RPMI7951 (cell line): ENCODE data around the gene GIPC2. TPM values are rescaled to one million over a fixed set of nuclear protein-coding genes. Genes with fewer than 3 reads are reported as not detected.
"Not testable (repeated sequence)": the region's sequence is repeated elsewhere in the genome, so short reads cannot be mapped to it uniquely, and the experiment has no call there.

Experiments
- DNase-seq: peaks from one replicate; pipeline ENCODE4 v3.0.0-alpha.2; 2012; ENCODE audit warnings: low read depth
- total RNA-seq: library from RNA; depleted of rRNA; stranded (reverse); fragments of >200 nt; shearing (Covaris generic); gene quantifications from 2 replicates; pipeline ENCODE4 v1.2.3, GENCODE V29; 2014

The GIPC2 gene
- total RNA-seq, 1 experiment from 2014 or later: under 0.01 TPM

- no peak for DNase-seq
Measured at GRCh38 chr1:78094639-78095038, 48.9 kb downstream of the GIPC2 start.

GRCh38 chr1:78095593-78095992, 49.8 kb downstream of the GIPC2 start:
- DNase-seq: peak; percentile 88

GRCh38 chr1:78096017-78096416, 50.3 kb downstream of the GIPC2 start:
- DNase-seq: no peak

- DNase-seq: no peak
Measured at GRCh38 chr1:78096976-78097375, 51.2 kb downstream of the GIPC2 start.

GRCh38 chr1:78101051-78101450, 55.3 kb downstream of the GIPC2 start:
- DNase-seq: no peak

GRCh38 chr1:78101514-78101913, 55.7 kb downstream of the GIPC2 start:
- peak; percentile 98 for DNase-seq

- peak; percentile 86 for DNase-seq
Measured at GRCh38 chr1:78102082-78102481, 56.3 kb downstream of the GIPC2 start.

- no peak for DNase-seq
Measured at GRCh38 chr1:78102916-78103315, 57.1 kb downstream of the GIPC2 start.

- DNase-seq: no peak
Measured at GRCh38 chr1:78104322-78104721, 58.6 kb downstream of the GIPC2 start.

GRCh38 chr1:78109659-78110058, 63.9 kb downstream of the GIPC2 start:
- not testable (repeated sequence) for DNase-seq

GRCh38 chr1:78113156-78113916, 67.6 kb downstream of the GIPC2 start:
- no peak for DNase-seq

GRCh38 chr1:78114034-78114956, 68.5 kb downstream of the GIPC2 start:
- peak; percentile 75 for DNase-seq

- not testable (repeated sequence) for DNase-seq
Measured at GRCh38 chr1:78120485-78120884, 74.7 kb downstream of the GIPC2 start.

GRCh38 chr1:78121710-78122109, 75.9 kb downstream of the GIPC2 start:
- DNase-seq: no peak

GRCh38 chr1:78122389-78122788, 76.6 kb downstream of the GIPC2 start:
- DNase-seq: no peak

GRCh38 chr1:78126506-78126905, 80.7 kb downstream of the GIPC2 start:
- no peak for DNase-seq

- no peak for DNase-seq
Measured at GRCh38 chr1:78132174-78132947, 86.6 kb downstream of the GIPC2 start.

GRCh38 chr1:78132948-78133322, 87.2 kb downstream of the GIPC2 start:
- no peak for DNase-seq

GRCh38 chr1:78136680-78137079, 90.9 kb downstream of the GIPC2 start:
- DNase-seq: no peak

- no peak for DNase-seq
Measured at GRCh38 chr1:78141531-78142231, 95.9 kb downstream of the GIPC2 start.

GRCh38 chr1:78142736-78143135, 97.0 kb downstream of the GIPC2 start:
- no peak for DNase-seq
